Adipose tissue (tissue), 3 donors: ENCODE measurements around the gene ZNF512B. TPM values are rescaled to one million over a fixed set of nuclear protein-coding genes. Genes with fewer than 3 reads are reported as not detected.
"Not testable (repeated sequence)": the region's sequence is repeated elsewhere in the genome, so short reads cannot be mapped to it uniquely, and the experiment has no call there.

ENCODE experiments used
- H3K27ac ChIP-seq: one replicate; pipeline ENCODE4 v1.5.1; 2013; ENCODE audit warnings: low read depth, low read length
- WGBS, 3 donors: extraction: QIAGEN DNeasy Blood & Tissue Kit; methylation state at CpG; one replicate each; pipeline ENCODE4 v1.1.7; 2013; 5-methylcytosine and 5-hydroxymethylcytosine counted together
- polyA plus RNA-seq, 3 donors: library from polyadenylated mRNA; stranded (reverse); fragments of 200-250 nt; gene quantifications; one replicate each; pipeline ENCODE4 v1.2.3, GENCODE V29; 2013
- donor health status: healthy with polysubstance abuse.
- donor health status: Bipolar disorder and iron deficiency.
- donor health status: healthy.

Gene ZNF512B
- polyA plus RNA-seq, 3 donors = 7.4 to 10.2 (median 9.1) TPM

GRCh38 chr20:63919130-63919529, 50.6 kb downstream of the ZNF512B start:
- 88 to 96% (median 92%) methylated on average over 13 to 19 of the region's 19 CpGs for WGBS, 3 donors
- no peak overlapping the region for H3K27ac ChIP-seq

- WGBS, 3 donors = 87 to 93% (median 93%) methylated on average over 11 of the region's 11 CpGs
Observed at GRCh38 chr20:63917811-63918210, 51.9 kb downstream of the ZNF512B start.

GRCh38 chr20:63916371-63916939, 53.3 kb downstream of the ZNF512B start:
- 93 to 94% (median 94%) methylated on average over 8 of the region's 8 CpGs for WGBS, 3 donors
- not testable (repeated sequence) for H3K27ac ChIP-seq

More at GRCh38 chr20:63917811-63918210, 51.9 kb downstream of the ZNF512B start:
- no peak overlapping the region for H3K27ac ChIP-seq

GRCh38 chr20:63915471-63915870, 54.3 kb downstream of the ZNF512B start:
- H3K27ac ChIP-seq = no peak overlapping the region
- WGBS, 3 donors = 55 to 96% (median 86%) methylated on average over 6 of the region's 6 CpGs

- no peak overlapping the region for H3K27ac ChIP-seq
- 96 to 98% (median 97%) methylated on average over 12 of the region's 12 CpGs for WGBS, 3 donors
Observed at GRCh38 chr20:63913768-63914167, 56.0 kb downstream of the ZNF512B start.

GRCh38 chr20:63911176-63911575, 58.6 kb downstream of the ZNF512B start:
- WGBS, 3 donors = 32 to 51% (median 49%) methylated on average over 12 of the region's 12 CpGs
- H3K27ac ChIP-seq = no peak overlapping the region

GRCh38 chr20:63908008-63908682, 61.6 kb downstream of the ZNF512B start:
- WGBS, 3 donors = 52 to 74% (median 69%) methylated on average over 16 of the region's 16 CpGs
- no peak overlapping the region for H3K27ac ChIP-seq

Other genes with a start within 250 kb of the ZNF512B start
- 10 to 100 TPM in 2 of 3 donors, 1 to 10 TPM in 1; 5.2 to 16.7 (median 10.7) TPM for gene LIME1, start 233.3 kb downstream of the ZNF512B start, polyA plus RNA-seq
- gene SLC2A4RG, start 230.2 kb downstream of the ZNF512B start, polyA plus RNA-seq = 100 to 1,000 TPM in 1 of 3 donors, 10 to 100 TPM in 2; 28.3 to 137 (median 72.8) TPM
- gene ZBTB46, start 138.7 kb downstream of the ZNF512B start, polyA plus RNA-seq = 1 to 10 TPM; 1.8 to 8.2 (median 6.1) TPM
- gene ABHD16B, start 108.4 kb downstream of the ZNF512B start, polyA plus RNA-seq = 1 to 10 TPM in 1 of 3 donors, under 1 TPM in 1, not detected in 1; 0.72 to 1.2 TPM
- gene TPD52L2, start 104.7 kb downstream of the ZNF512B start, polyA plus RNA-seq = 100 to 1,000 TPM in 1 of 3 donors, 10 to 100 TPM in 2; 34.8 to 109 (median 88.8) TPM
- 10 to 100 TPM; 19.0 to 22.9 (median 21.1) TPM for gene DNAJC5, start 74.8 kb downstream of the ZNF512B start, polyA plus RNA-seq
- gene UCKL1, start 13.5 kb downstream of the ZNF512B start, polyA plus RNA-seq = 10 to 100 TPM; 28.9 to 44.6 (median 33.1) TPM
- gene SAMD10, start 9.7 kb upstream of the ZNF512B start, polyA plus RNA-seq = 1 to 10 TPM; 2.0 to 2.7 (median 2.6) TPM
- 10 to 100 TPM; 28.9 to 37.2 (median 34.1) TPM for gene PRPF6, start 11.2 kb upstream of the ZNF512B start, polyA plus RNA-seq
- gene C20orf204, start 66.3 kb upstream of the ZNF512B start, polyA plus RNA-seq = under 1 TPM; 0.56 to 0.58 (median 0.56) TPM
- gene SOX18, start 79.7 kb upstream of the ZNF512B start, polyA plus RNA-seq = 10 to 100 TPM in 2 of 3 donors, 1 to 10 TPM in 1; 8.1 to 53.5 (median 33.4) TPM
- 10 to 100 TPM; 17.2 to 48.5 (median 35.4) TPM for gene TCEA2, start 93.3 kb upstream of the ZNF512B start, polyA plus RNA-seq
- 10 to 100 TPM in 2 of 3 donors, 1 to 10 TPM in 1; 4.9 to 19.9 (median 19.2) TPM for gene RGS19, start 109.6 kb upstream of the ZNF512B start, polyA plus RNA-seq
- 1 to 10 TPM in 2 of 3 donors, under 1 TPM in 1; 0.45 to 1.2 (median 1.1) TPM for gene OPRL1, start 110.2 kb upstream of the ZNF512B start, polyA plus RNA-seq
- gene LKAAEAR1, start 114.5 kb upstream of the ZNF512B start, polyA plus RNA-seq = under 1 TPM in 2 of 3 donors, not detected in 1; 0.27 to 0.64 TPM
- gene NPBWR2, start 137.6 kb upstream of the ZNF512B start, polyA plus RNA-seq = not detected
- under 1 TPM in 1 of 3 donors, not detected in 2; 0.25 TPM for gene MYT1, start 194.5 kb upstream of the ZNF512B start, polyA plus RNA-seq